ENCODE data around the gene ABCC1.

Gene ABCC1

DNA sequence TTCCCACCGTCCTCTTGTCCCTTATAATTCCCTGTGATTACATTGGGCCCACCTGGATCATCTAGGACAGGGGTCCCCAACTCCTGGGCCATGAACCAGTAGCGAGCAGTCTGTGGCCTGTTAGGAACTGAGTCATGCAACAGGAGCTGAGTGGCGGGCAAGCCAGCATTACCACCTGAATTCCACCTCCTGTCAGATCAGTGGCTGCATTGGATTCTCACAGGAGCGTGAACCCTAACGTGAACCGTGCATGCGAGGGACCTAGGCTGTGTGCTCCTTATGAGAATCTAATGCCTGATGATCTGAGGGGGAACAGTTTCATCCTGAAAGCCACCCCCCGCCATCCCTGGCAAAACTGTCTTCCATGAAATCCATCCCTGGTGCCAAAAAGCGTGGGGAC is 36.8 kb downstream of the ABCC1 start:
- H3K4me1 ChIP-seq (ENCODE audit: control insufficient read depth, insufficient read depth, low read length) = peaks cover 8% of the 10 kb centered on the region

DNA sequence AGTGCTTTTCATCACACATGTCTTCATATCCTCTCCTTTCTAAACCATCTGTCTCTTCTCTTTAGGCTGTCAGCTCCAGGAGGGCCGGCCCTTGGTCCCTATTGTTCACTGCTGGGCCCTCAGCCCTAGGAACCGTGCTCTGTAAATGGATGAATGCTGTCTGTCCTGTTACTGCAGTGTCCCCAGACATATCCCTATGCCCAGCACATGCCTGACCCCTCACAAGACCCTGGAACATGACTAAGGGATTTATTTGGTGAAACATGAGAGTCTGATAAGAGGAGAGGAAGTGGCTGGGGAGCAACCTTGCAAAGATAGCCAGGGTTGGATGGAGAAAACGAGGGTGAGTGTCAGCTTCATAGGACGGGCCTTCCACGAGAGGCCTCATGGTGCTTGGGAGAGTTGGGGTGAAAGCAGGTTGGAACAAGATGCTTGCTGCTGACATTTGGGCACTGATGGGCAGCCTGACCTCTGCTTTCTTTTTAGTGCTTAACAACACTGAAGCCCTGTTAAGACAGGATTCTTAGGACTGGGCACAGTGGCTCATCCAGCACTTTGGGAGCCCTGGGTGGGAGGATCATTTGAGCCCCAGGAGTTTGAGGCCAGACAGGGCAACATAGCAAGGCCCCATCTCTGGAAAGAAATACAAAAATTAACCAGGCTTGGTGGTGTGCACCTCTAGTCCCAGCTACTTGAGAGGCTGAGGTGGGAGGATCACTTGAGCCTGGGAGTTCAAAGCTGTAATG is 39.0 kb downstream of the ABCC1 start:
- Histone ChIP-seq H3K27me3 (ENCODE audit: control insufficient read depth, insufficient read depth, low read length) (no peaks in the 10 kb centered on the region), H3K9me3 (ENCODE audit: control insufficient read depth, low read length) (no peaks in the 10 kb centered on the region), H3K4me3 (ENCODE audit: low read length) (no peak overlapping the region), H3K4me1 (ENCODE audit: control insufficient read depth, insufficient read depth, low read length) (peaks cover 8% of the 10 kb centered on the region), H3K9ac (ENCODE audit: low read length) (no peak overlapping the region), H3K36me3 (ENCODE audit: control insufficient read depth, insufficient read depth, low read length) (no peaks in the 10 kb centered on the region)

More for the DNA sequence above, 36.8 kb downstream of the ABCC1 start:
- Histone ChIP-seq H3K9me3 (ENCODE audit: control insufficient read depth, low read length) (peaks cover 3% of the 10 kb centered on the region), H3K9ac (ENCODE audit: low read length) (no peak overlapping the region), H3K36me3 (ENCODE audit: control insufficient read depth, insufficient read depth, low read length) (no peaks in the 10 kb centered on the region), H3K4me3 (ENCODE audit: low read length) (no peak overlapping the region), H3K27me3 (ENCODE audit: control insufficient read depth, insufficient read depth, low read length) (no peaks in the 10 kb centered on the region)

DNA sequence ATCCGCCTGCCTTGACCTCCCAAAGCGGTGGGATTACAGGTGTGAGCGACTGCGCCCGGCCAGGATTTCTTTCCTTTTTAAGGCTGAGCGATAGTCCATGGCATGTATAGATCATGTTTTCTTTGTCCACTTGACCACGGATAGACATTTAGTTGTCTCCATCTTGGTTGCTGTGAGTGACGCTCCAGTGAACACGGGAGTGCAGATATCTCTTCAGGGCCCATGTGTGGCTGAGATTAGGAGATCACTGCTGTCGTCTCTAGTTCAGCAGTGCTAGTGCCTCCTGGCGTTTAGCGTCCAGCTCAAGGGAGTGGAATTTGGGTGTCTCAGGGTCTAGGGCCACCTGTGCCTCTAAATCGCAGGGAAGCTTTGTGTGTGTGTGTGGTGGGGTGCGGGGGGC is 41.5 kb downstream of the ABCC1 start:
- Histone ChIP-seq H3K4me1 (ENCODE audit: control insufficient read depth, insufficient read depth, low read length) (no peaks in the 10 kb centered on the region), H3K36me3 (ENCODE audit: control insufficient read depth, insufficient read depth, low read length) (no peaks in the 10 kb centered on the region), H3K9ac (ENCODE audit: low read length) (no peak overlapping the region), H3K9me3 (ENCODE audit: control insufficient read depth, low read length) (no peaks in the 10 kb centered on the region), H3K27me3 (ENCODE audit: control insufficient read depth, insufficient read depth, low read length) (no peaks in the 10 kb centered on the region), H3K4me3 (ENCODE audit: low read length) (no peak overlapping the region)

DNA sequence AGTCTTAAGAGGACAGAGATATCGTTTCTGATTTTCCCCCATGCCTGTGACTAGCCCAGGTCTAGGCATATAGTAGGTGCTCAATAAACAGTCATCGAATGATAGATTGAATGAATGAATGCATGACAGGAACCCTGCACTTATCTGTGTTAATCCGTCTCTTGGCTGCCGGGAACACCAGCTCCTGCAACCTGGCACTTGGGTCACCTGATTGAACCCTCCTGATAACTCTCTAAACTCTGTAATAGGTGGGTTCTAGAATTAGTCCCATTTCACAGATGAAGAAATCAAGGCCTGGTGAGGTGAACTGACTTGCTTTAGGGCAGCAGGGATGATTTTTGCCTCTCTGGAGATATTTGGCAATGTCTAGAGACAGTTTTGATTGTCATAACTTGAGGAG is 43.7 kb downstream of the ABCC1 start:
- Histone ChIP-seq H3K9ac (ENCODE audit: low read length) (no peak overlapping the region), H3K27me3 (ENCODE audit: control insufficient read depth, insufficient read depth, low read length) (no peaks in the 10 kb centered on the region), H3K4me1 (ENCODE audit: control insufficient read depth, insufficient read depth, low read length) (peaks cover 8% of the 10 kb centered on the region), H3K4me3 (ENCODE audit: low read length) (no peak overlapping the region), H3K9me3 (ENCODE audit: control insufficient read depth, low read length) (no peaks in the 10 kb centered on the region), H3K36me3 (ENCODE audit: control insufficient read depth, insufficient read depth, low read length) (no peaks in the 10 kb centered on the region)

DNA sequence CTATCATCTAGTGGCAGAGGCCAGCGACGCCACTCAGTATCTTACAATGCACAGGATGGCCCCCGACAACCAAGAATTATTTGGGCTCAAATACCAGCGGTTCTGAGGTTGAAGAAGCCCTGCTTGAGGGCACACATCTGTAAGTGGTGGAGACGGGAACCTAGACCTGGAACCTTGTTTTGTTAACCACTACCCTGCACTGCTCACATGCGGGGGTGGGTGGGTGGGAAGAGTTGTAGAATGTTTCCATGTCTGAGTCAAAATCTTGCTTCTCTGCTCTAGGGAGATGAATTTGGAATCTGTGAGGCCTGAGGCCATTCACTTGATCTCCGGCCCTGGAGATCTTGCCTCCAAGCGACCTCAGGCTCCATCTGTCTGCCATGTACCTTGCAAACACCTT is 44.1 kb downstream of the ABCC1 start:
- H3K4me1 ChIP-seq (ENCODE audit: control insufficient read depth, insufficient read depth, low read length) = peaks cover 12% of the 10 kb centered on the region

DNA sequence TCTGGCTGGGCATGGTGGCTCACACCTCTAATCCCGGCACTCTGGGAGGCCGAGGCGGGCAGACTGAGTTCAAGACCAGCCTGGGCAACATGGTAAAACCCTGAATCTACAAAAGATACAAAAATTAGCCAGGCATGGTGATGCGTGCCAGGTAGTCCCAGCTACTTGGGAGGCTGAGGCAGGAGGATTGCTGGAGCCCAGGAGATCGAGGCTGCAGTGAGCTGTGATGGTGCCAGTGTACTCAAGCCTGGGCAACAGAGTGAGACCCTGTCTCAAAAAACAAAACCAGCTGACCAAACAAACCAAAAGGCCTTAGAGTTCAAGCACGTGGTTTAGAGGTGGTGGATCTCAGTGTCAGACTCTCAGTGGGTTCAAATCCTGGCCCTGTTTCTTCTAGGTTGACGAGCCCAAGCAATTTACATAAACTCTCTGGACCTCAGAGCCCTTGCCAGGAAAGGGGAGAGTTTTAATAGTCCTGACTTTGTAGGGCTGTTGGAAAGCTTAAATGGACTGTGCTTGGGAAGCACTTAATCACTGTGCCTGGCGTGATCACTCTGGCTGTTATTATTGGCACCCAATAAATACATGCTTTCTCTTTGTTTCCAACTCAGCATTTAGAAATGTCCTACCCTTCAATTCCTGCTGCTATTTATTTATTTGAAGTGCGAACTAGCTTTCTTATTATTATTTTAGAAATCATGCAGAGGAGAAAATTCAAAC is 44.7 kb downstream of the ABCC1 start:
- Histone ChIP-seq H3K27me3 (ENCODE audit: control insufficient read depth, insufficient read depth, low read length) (no peaks in the 10 kb centered on the region), H3K4me1 (ENCODE audit: control insufficient read depth, insufficient read depth, low read length) (peaks cover 14% of the 10 kb centered on the region), H3K4me3 (ENCODE audit: low read length) (no peak overlapping the region), H3K9ac (ENCODE audit: low read length) (no peak overlapping the region), H3K9me3 (ENCODE audit: control insufficient read depth, low read length) (no peaks in the 10 kb centered on the region), H3K36me3 (ENCODE audit: control insufficient read depth, insufficient read depth, low read length) (no peaks in the 10 kb centered on the region)

More for the DNA sequence above, 44.1 kb downstream of the ABCC1 start:
- no peak overlapping the region for H3K4me3 ChIP-seq (ENCODE audit: low read length)
- no peak overlapping the region for H3K9ac ChIP-seq (ENCODE audit: low read length)
- no peaks in the 10 kb centered on the region for H3K36me3 ChIP-seq (ENCODE audit: control insufficient read depth, insufficient read depth, low read length)
- no peaks in the 10 kb centered on the region for H3K27me3 ChIP-seq (ENCODE audit: control insufficient read depth, insufficient read depth, low read length)
- H3K9me3 ChIP-seq (ENCODE audit: control insufficient read depth, low read length) = no peaks in the 10 kb centered on the region

DNA sequence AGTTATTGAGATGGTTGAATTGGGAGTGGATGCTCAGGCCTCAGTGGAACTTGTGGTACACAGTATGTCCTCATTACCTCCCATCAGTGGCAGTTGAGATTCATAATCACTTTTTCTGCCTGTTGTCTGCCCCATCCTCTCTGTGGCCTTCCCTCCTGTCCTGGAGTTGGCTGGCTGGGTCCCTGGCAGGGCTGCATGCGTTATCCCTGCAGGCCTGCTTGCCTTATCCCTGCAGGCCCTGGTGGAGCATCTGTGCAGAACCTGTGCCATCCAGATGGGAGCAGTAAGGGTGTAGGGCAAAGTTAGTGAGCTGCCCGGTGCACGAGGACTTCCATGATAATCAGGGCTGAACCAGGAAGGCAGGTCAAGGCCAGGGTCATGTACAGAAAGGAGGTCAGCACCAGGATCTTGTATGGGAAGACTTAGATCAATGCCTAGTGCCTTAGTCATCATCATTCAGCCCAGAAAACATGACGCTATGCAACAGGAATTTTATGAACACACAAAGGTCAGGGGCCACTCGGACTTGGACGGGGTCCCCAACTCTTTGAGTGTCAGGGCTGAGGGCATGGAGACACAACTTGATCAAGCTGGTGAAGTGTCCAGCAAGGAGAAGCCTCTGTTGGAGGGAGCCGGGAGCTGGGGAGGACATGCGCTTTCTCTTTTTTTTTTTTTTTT is 47.2 kb downstream of the ABCC1 start:
- H3K9ac ChIP-seq (ENCODE audit: low read length) = no peak overlapping the region
- no peak overlapping the region for H3K4me3 ChIP-seq (ENCODE audit: low read length)
- H3K36me3 ChIP-seq (ENCODE audit: control insufficient read depth, insufficient read depth, low read length) = no peaks in the 10 kb centered on the region
- H3K9me3 ChIP-seq (ENCODE audit: control insufficient read depth, low read length) = no peaks in the 10 kb centered on the region
- peaks cover 14% of the 10 kb centered on the region for H3K4me1 ChIP-seq (ENCODE audit: control insufficient read depth, insufficient read depth, low read length)
- no peaks in the 10 kb centered on the region for H3K27me3 ChIP-seq (ENCODE audit: control insufficient read depth, insufficient read depth, low read length)

DNA sequence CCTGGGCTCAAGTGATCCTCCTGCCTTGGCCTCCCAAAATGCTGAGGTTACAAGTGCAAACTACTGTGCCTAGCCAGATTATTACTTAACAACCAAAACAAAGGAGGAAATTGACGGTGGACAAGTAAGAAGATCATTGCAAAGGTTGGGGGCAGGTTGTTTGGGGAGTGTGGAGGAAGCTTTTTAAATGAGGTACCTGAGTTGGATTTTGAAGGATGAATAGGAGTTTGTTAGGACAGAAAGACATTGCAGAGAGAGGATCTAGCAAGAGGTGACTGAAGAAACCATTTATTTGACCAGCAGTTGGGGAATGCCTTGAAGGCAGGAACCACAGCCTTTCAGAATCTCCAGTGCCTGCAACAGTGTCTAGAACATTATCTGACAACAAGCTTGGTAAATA is 51.3 kb downstream of the ABCC1 start:
- Histone ChIP-seq H3K4me3 (ENCODE audit: low read length) (no peak overlapping the region), H3K9ac (ENCODE audit: low read length) (no peak overlapping the region), H3K27me3 (ENCODE audit: control insufficient read depth, insufficient read depth, low read length) (no peaks in the 10 kb centered on the region), H3K9me3 (ENCODE audit: control insufficient read depth, low read length) (no peaks in the 10 kb centered on the region), H3K36me3 (ENCODE audit: control insufficient read depth, insufficient read depth, low read length) (no peaks in the 10 kb centered on the region), H3K4me1 (ENCODE audit: control insufficient read depth, insufficient read depth, low read length) (peaks cover 17% of the 10 kb centered on the region)

DNA sequence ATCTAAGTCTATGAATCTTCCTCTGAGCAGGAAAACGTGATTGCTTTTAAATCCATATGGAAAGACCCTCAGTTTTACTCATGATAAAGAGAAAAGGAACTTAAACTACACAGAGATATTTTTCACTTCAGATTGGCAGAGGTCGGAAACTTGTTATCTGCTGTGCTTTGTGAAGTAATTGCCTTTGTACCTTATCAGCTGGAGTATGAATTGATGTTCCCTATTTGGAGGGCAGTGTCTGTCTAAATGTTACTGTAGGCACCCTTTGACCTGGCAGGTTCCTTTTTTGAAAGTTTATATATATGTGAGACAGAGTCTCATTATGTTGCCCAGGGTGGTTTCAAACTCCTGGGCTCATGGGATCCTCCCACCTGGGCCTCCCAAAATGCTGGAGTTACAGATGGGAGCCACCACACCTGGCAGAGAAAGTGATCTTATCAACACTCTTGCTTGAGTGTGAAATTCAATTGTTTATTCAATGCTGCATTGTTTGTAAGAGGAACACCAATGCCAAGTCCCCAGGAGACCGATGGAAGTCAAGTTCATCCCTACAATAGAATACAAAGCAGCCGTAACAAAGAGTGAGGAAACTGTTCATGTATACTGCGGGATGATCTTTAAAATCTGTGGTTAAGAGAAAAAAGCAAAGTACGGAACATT is 52.3 kb downstream of the ABCC1 start:
- peaks cover 12% of the 10 kb centered on the region for H3K4me1 ChIP-seq (ENCODE audit: control insufficient read depth, insufficient read depth, low read length)

DNA sequence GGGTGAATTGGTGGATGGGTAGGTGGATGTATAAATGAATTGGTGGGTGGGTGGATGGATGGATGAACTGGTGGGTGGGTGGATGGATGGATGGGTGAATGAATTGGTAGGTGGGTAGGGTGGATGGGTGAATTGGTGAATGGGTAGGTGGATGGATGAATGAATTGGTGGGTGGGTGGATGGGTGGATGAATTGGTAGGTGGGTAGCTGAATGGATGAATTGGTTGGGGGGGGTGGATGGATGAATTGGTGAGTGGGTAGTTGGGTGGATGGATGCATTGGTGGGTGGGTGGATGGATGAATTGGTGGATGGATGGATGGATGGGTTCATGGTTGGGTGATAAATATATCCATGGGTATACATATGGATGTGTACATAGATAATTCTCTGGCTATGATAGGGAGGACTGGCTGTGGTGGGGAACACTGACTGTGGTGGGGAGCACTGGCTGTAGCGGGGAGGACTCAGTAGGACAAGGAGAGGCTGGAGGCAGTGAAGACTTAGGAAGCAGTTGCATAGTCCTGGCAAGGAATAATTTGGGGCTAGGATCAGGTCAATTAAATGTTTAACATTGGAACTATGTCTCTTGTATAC is 54.4 kb downstream of the ABCC1 start:
- H3K9ac ChIP-seq (ENCODE audit: low read length) = no peak overlapping the region
- no peaks in the 10 kb centered on the region for H3K36me3 ChIP-seq (ENCODE audit: control insufficient read depth, insufficient read depth, low read length)
- no peaks in the 10 kb centered on the region for H3K27me3 ChIP-seq (ENCODE audit: control insufficient read depth, insufficient read depth, low read length)
- H3K4me1 ChIP-seq (ENCODE audit: control insufficient read depth, insufficient read depth, low read length) = peaks cover 3% of the 10 kb centered on the region
- no peak overlapping the region for H3K4me3 ChIP-seq (ENCODE audit: low read length)
- no peaks in the 10 kb centered on the region for H3K9me3 ChIP-seq (ENCODE audit: control insufficient read depth, low read length)

More for the DNA sequence above, 52.3 kb downstream of the ABCC1 start:
- Histone ChIP-seq H3K27me3 (ENCODE audit: control insufficient read depth, insufficient read depth, low read length) (no peaks in the 10 kb centered on the region), H3K4me3 (ENCODE audit: low read length) (no peak overlapping the region), H3K9ac (ENCODE audit: low read length) (no peak overlapping the region), H3K9me3 (ENCODE audit: control insufficient read depth, low read length) (no peaks in the 10 kb centered on the region), H3K36me3 (ENCODE audit: control insufficient read depth, insufficient read depth, low read length) (no peaks in the 10 kb centered on the region)

DNA sequence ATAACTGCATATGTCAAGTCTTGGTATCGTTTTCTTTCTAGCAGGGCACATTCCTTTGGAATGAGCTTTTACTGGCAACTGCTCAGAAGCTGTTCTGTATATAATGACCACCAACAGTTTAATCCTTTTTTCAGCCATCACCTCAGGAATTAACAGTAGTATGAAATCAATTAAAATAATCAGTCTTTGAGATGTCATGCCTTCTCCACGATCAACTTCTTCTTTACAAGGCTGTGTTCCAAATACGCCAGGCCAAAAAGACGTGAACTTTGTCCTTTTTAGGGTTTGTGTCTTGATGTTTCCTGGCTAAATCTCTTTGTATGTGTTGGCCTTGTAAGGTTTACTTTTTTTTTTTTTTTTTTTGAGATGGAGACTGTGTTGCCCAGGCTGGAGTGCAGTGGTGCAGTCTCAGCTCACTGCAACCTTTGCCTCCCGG is 54.9 kb downstream of the ABCC1 start:
- Histone ChIP-seq H3K9me3 (ENCODE audit: control insufficient read depth, low read length) (no peaks in the 10 kb centered on the region), H3K36me3 (ENCODE audit: control insufficient read depth, insufficient read depth, low read length) (no peaks in the 10 kb centered on the region), H3K27me3 (ENCODE audit: control insufficient read depth, insufficient read depth, low read length) (no peaks in the 10 kb centered on the region), H3K4me1 (ENCODE audit: control insufficient read depth, insufficient read depth, low read length) (peaks cover 3% of the 10 kb centered on the region), H3K4me3 (ENCODE audit: low read length) (no peak overlapping the region), H3K9ac (ENCODE audit: low read length) (no peak overlapping the region)
